Measurements from ENCODE around the gene CXorf65.

GRCh38 chrX:71151366-71151765, 44.8 kb upstream of the CXorf65 start:
- TF ChIP-seq EZH2phosphoT487 (IDR thresholded peaks at IDR 0.05; ENCODE audit: insufficient read depth, low read depth) (no peak), EZH2 (IDR thresholded peaks at IDR 0.05; ENCODE audit: insufficient read depth, poor library complexity, severe bottlenecking) (no peak)
